Measurements from ENCODE around the gene MAL.

MAL gene

DNA sequence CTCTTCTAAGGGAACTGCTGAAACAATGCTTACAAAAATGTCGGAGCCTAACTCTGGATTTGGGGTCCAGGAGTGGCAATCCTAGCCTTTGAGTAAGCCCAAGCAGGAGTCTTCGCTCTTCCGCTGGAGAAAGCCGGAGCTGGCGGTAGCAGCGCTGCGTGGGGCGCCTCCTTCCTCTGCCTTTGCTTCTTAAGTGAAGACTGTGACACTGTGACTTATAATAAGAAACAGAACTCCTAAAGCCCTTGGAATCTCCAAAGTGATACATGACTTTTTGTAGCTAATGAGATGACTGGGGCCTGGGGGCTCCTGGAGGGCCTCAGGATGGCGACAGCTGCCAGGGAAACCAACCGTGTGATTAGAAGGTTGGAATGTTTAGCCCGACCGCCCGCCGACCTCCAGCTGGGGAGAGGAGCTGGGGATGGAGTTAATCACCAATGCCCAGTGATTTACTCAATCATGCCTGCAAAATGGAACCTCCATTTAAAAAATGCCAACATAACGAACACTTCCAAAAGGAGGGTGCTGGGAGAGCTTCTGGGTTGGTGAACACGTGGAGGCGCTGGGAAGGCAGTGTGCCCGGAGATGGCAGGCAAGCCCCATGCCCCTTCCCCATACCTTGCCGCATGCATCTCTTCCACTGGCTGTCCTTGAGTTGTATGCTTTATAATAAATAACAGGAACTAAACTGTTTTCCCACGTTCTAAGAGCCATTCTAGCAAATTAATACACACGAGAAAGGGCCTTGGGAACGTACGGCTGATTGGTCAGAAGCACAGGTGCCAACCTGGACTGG lies 29.0 kb upstream of the MAL start:
- no peak for DNase-seq

- DNase-seq, result no peak
Measured at GRCh38 chr2:94997981-94998930, 27.3 kb upstream of the MAL start.

- DNase-seq, result no peak
Measured at GRCh38 chr2:94999431-94999883, 26.1 kb upstream of the MAL start.

DNA sequence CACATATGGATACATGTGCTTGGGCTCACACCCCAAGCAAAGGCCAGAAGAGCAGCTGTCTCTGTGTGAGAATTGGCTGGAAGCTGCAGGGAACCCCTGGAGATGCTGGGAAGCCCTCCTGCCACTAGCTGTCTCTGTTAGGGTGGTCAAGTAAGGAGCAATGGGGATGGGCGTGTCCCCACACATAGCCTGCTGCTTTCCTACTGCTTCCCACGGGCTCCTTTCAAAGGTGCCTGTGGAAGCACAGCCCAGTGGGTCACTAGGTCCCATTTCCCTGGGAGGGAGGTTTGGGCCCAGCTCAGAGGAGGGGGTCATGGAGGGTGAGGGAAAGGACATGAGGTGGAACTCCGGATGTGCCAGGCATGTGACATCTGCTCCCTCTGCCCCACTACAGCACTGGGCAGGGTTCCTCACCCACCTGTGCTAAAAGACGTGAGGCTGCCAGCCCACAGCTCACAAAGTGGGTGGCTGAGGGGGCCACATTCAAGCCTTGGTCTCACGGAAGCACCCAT lies 24.4 kb upstream of the MAL start:
- DNase-seq, result no peak

GRCh38 chr2:95001701-95002100 lies 23.8 kb upstream of the MAL start:
- DNase-seq, result no peak

DNA sequence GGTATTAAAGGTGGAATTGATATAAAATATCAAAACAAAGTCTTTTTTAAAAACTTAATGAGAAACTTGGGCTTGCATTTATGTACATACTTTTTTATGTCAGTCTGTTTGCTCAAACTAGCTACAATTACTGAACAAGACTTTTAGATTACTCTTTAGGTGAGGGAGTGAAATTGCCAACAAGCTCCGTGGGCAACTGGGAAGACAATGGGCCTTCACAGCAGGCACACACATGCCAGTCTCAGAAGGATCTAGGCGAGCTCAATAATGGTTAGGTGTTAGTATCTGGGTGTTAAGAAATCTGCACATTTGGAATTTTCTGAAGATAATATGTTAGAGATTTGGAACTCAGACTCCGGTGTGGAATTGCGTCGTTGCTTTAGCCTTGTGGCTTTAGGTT lies 23.0 kb upstream of the MAL start:
- no peak for DNase-seq

DNA sequence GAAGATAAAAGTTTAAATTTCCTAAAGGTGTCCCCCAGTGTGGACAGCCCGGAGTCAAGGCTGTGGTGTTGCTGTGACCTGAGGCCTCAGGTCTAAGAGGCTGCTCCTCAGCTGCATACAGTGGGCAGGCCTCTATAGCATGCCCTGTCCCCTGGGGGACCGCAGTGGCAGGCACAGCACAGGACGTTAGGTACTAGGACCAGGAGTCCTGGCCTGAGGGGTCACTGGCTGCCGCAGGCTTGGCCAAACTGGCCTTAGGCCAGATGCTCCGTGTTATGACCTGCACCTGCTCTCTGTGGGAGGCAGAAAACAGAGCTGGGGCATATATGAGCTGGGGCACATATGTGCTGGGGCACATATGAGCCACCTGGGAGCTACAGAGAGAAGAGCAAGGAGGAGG lies 21.2 kb upstream of the MAL start:
- no peak for DNase-seq

- no peak for DNase-seq
Measured at GRCh38 chr2:95004711-95005110, 20.8 kb upstream of the MAL start.

DNA sequence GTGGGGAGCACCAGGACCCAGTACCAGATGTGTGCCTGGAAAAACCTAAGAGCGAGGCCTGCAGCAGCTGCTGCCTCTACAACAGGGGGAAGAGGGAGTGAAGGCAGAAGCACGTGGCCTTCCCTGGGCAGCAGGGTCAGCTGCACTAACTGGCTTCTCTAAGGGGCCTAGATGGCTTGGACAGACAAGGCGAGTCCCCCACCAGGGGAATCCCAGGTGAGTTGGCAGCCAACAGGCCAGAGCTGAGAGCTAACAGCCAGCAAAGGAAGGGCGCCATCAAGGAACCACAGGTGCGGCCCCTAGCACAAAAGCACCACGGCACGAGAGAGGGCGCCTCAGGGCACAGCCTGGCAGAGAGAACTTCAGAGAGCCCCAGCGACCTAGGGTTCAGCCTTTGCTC lies 19.8 kb upstream of the MAL start:
- no peak for DNase-seq

- no peak for DNase-seq
Measured at GRCh38 chr2:95006588-95006987, 18.9 kb upstream of the MAL start.

GRCh38 chr2:95007031-95007609 lies 18.4 kb upstream of the MAL start:
- no peak for DNase-seq

- DNase-seq, result no peak
Measured at GRCh38 chr2:95007822-95008221, 17.7 kb upstream of the MAL start.

DNA sequence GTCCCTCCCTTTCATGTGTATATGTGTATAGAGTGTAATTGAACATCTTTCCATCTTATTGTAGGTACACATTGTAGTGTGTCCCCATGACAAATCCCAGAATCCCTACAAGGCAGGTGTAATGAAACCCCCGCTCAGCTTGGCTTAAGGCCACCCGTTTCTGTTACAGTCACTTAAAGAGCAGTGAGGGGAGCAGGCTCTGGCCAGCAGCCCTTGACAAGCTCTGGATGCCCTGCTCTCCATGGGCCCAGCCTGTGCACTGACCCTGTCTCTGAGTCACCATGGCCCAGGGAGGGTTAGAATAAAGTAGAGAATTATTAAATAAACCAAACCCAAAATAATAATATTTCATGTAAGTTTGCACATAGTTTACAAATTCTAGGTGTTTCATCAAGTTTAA lies 17.2 kb upstream of the MAL start:
- no peak for DNase-seq

DNA sequence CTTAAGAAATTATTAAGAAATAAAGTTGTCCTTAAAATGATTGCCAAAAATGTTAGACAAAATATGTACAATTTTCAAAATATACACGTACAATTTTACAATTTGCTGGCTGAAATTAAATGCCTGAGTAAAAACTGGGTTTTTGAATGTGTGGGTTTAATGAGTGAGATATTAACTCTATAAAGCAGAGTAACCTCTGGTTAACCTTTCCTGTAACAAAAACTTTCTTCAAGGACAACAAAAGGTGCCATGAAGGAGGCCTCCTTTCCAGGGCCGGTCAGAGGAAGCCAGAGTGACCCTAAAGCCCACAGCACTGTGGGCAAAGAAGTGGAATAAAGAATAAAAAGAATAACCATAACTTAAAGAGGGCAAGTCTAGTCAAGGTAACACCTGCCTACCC lies 16.5 kb upstream of the MAL start:
- no peak for DNase-seq

DNA sequence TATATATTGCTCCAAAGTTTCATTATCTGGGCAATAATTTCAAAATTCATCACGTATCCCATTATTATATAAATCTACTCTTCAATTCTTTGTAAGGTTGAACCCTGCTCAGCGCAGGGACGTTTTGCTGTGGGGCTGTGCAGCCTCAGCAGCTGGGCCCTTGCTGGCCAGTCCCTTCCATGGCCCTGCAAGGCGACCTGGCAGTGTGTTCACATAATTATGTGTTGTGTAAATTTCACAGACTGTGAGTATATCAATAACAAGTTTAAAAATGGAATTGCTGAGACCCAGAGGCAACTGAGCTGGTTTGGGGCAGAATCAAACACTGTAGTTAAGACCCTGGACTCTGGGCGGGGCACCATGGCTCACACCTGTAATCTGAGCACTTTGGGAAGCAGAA lies 16.1 kb upstream of the MAL start:
- no peak for DNase-seq

GRCh38 chr2:95010126-95010525 lies 15.4 kb upstream of the MAL start:
- no peak for DNase-seq

DNA sequence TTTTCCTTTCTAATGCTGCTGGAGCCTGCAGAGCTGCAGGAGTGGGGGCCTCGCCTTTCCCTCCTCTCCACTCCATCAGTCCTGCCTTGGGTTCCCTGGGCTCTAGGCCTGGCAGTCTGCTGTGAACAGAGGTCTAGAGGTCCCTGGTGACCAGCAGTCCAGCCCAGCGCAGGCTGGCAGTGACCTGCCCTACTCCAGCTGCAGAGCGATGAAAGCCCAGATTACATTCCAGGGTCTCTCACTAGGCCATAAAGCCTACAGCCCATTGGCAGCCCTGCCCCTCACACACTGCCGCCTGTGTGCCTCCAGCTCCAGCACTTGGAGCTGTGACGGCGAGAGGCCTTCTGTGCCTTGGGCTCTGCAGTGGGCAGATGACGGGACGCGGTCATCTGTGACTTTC lies 14.8 kb upstream of the MAL start:
- no peak for DNase-seq

DNA sequence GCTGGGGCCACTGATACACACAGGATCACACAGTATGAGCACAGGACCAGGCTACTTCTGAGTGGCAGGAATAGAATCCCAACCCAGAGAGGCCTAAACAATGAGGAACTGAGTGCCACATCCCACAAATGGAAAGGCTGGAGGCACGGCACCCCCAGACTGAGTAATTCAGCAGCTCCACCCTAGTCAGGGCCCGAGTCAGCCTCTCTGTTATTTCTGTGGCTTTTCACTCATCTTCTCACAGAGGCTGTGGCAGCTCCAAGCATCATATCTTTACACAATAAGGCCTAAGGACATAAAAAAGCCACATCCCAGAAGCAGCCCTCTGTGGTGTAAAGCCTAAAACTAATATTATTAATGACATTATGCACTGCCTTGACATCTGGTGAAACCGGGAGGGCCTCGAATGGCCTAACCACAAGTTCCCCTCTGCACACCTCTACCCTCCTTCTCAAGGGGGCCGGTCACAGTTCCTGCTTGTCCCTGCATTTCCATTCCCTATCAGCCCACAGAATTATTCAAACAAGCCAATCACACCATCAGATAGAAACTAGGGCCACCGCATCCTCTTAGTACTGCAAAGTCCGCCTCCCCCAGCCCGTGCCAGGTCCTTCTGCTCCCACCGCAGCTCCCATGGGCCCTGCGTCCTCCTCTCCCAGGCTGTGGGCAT lies 12.5 kb upstream of the MAL start:
- DNase-seq, result no peak

DNA sequence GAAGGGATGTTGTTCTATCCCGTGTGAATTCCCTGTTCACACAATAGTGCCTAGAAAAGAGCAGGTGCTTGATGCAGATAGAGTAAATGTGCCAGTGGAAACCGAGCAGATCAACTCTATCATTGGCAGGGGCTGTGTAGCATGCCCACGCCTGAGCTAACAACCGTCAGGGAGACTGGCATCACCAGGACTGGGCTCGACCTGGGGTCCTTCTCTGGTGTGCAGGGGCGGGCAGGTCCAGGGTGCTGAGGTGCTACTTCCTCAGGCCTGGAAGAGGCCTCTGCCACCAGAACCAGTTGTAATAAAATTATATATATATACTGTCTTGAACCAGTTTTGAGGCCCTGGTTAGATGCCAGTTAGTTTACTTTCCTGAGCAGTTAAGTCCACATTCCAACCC lies 11.8 kb upstream of the MAL start:
- no peak for DNase-seq

GRCh38 chr2:95014126-95014708 lies 11.3 kb upstream of the MAL start:
- no peak for DNase-seq

- no peak for DNase-seq
Measured at GRCh38 chr2:95015261-95015912, 10.1 kb upstream of the MAL start.

DNA sequence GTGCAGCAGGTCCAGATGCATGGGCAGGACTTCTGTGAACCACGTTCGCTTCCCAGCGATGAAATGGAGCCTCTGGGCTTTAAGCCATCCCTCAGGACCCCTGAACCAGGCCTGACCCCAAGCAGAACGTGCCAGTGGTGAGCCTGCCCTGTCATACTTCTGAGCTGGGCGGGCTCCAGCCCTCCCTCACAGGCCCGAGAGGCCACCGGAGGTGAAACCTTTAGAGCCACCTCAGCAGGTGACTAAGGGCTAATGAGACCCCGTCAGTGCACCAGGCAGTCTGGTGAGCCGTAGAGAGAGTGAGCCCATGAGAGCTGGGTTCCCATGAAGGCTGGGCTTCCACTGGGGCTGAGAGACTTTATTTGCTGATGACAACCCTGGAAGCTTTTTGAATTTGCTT lies 8.9 kb upstream of the MAL start:
- DNase-seq, result no peak

Measured in DMS153 (cell line).